Stimulated activated naive CD4-positive, alpha-beta T cell treated with Interleukin-2 at 50 U/mL for 16 hours (primary cell): ENCODE data around the gene SGMS1.
"Not testable (repeated sequence)": the region's sequence is repeated elsewhere in the genome, so short reads cannot be mapped to it uniquely, and the experiment has no call there.

Experiments
- DNase-seq: peaks from one replicate; lab custom pipeline; 2025; lab: John Stamatoyannopoulos, UW

The SGMS1 gene

DNA sequence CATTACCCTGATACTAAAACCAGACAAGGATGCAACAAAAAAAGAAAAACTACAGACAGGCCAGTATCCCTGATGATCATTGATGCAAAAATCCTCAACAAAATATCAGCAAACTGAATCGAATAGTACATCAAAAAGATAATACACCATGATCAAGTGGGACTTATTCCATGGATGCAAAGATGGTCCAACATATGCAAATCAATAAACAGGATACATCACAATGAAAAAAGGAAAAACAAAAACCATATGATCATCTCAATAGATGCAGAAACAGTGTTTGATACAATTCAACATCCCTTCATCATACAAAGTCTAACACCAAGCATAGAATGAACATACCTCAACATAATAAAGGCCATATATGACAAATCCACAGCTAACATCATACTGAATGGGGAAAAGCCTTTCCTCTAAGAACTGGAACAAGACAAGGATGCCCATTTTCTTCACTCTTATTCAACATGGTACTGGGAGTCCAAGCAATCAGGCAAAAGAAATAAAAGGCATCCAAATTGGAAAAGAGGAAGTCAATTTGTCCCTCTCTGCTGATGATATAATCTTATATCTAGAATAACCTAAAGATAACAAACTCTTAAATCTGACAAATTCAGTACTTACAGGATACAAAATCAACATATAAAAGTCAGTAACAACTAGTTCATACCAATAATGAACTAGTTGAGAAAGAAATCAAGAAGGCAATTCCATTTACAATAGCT is 323.6 kb downstream of the SGMS1 start:
- DNase-seq, result no peak

DNA sequence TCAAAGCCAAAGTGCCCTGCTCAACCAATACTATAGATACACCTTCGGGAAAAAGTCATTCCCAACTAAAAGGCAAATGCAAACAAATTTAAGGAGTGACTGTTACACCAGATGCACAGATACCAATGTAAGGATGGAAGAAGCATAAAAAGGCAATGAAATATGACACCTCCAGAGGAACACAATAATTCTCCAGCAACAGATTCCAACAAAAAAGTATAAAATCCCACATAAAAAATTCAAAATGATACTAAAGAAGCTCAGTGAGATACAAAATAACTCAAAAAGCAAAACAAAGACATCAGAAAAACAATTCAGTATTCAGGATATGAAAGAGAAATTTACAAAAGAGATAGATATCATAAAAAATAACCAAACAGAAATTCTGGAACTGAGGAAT is 328.4 kb downstream of the SGMS1 start:
- no peak for DNase-seq

DNA sequence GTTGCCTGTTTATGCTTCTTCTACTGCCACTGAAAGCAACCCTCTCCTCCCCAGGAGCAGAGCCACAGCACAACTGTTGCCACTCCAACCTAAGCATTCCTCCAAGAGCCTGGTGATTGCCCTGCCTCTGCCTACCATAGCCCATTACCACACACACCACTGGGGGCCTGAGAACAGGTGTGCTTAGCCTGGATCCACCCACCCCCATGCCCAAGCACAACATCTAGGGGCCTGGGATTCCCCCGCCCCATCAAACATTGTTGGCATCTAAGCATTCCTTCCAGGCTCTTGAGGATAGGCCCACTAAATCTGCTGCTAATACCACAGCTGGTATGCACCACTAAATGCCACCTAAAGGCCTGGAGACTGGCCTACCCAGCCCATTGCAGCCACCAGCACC is 329.2 kb downstream of the SGMS1 start:
- no peak for DNase-seq

DNA sequence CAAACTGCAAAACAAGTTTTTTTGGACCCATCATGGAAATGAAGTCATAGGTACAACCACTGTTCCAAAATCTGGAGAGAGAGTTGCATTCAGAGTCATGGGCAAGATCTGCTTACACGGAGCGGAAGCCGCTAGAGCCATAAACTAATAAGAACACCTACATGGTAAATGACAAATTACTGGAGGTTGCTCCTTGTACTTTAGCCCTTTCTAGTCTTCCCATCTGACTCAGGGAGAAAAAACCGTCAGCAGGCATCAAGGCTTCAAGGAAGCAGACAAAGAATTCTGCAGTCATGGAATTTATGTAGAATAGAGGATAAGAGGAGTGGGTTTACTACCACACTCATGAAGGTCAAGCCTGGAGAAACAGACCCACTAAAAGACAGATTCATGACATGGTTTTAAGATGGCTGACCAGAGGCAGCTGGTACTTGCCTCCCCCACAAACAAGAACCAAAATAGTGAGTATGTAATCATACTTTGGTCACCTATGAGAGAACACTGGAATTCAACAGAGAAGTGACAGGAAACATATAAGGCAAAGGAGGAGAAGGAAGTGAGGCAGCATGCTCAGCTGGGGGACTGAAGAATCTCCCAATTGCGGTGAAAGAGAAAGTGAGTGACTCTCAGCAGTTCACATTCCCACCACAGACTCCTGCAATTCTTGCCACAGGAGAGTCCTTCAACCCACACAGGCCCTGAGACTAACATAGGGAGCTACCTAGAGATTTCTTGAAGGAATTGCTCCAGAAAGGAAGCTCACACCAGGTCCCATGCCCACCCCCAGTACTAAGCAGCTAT is 330.0 kb downstream of the SGMS1 start:
- no peak for DNase-seq

DNA sequence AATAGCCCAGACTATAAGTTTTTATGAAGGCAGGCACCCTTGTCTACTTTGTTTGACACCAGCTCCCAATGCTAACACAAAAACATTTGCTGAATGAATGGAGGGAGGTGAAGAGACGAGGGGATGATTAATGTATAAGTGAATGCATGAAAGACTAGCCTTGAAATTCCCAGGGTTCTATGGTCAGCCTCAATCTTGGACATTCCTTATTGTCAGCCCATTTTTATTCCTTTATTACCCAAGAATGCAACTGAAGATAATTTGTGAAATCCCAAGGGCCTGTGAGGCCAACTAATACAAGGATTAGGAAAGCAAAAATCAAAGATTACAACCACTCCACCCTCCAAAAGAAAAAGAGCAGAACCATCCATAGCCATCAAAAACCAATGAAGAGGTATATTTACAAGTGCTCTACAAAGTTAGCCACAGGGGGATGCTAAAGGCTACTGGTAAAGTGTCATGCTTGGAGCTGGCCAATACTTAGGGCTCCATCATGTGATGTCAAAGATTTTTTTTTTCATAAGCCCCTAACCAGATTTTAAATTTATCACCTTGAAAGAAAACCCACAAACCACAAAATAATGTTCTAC is 332.4 kb downstream of the SGMS1 start:
- no peak for DNase-seq

DNA sequence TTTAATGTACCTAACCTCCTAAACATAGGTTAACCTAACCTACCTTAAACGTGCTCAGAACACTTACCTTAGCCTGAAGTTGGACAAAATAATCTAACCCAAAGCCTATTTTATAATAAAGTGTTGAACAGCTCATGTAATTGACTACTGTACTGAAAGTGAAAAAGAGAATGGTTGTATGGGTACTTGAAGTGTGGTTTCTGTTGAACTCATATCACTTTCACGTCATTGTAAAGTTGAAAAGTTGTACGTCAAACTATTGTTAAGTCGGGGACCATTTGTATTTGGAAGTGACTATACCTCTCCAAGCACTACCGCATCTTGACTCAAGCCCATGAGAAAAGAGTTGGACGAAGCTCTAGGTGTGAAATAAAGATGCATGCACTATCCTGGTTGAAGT is 334.6 kb downstream of the SGMS1 start:
- no peak for DNase-seq

DNA sequence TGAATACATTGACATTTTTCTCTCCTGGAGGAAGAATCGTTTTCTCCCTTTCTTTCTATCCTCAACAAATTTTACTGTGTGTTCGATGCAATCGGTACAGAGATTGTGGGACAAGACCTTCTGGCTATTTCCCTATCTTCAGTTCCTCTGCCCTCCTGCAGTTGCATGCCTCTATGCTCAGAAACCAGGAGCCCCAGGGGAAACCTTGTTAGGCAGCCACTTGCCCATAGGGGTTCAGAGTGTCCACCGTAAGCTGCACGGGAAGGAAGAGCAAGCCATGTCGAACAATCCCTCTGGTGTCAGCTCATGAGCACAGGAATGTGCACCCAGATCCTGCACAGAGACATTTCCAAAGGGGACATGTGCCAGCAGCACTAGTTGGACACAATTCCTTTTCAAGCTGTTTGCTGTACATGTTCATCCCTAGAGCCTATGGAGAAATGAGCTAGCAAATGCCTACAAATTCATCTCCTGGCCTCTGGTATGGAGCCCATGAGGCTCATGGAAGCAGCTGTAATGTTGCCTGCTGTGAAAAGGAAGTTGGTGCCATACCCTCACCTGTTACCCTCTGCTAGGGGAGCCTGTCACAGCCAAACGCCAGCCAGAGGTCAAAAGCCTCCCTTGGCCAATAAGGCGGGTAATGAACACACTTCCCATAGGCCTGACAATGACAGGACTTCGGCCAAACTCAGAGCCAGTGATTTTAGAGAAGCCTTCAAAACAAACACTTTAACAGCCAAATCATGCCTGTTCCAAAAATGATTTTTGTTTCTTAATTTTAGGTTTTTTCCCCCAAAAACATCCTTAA is 336.6 kb downstream of the SGMS1 start:
- no peak for DNase-seq

DNA sequence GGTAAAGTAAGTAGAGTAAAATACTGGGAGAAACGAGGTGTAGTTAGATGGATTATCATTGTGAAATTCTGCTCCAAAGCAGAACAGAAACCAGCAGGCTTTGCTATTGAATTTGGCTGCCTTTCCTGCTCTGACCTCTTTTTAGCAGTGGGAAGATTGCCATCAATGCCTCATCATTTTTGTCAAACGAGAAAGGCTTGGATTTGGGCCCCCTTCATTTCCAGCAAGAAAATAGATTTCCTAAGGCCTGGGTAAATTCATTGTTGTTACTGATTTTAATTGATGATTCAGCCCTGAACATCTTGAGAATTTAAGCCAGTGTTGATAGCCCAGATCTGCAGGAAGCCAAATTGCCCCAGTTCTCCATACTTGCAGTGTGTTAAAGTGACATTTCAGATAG is 337.2 kb downstream of the SGMS1 start:
- DNase-seq, result no peak

DNA sequence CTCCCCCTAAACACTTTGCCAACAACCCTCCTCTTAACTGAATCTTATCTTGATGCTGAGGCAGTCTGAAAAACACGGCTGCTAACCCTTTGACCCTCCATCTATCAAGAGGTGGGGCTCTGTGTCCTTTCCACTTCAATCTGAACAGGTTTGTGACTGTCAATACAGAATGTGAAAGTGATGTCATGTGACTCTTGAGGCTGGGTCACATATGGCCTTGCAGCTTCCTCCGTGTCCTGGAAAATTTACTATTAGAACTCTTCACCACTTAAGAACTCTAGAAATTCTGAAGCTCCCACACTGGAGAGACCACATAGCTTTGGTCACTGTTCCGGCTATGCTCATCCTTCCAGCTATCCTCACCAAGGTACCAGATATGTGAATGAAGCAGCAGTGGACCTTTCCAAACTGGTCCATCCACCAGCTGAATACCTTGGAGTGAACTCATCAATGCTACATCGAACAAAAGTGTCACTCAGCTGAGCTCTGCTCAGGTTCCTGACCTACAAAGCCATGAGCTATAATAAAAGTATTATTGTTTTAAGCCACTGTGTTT is 341.7 kb downstream of the SGMS1 start:
- DNase-seq, result no peak

DNA sequence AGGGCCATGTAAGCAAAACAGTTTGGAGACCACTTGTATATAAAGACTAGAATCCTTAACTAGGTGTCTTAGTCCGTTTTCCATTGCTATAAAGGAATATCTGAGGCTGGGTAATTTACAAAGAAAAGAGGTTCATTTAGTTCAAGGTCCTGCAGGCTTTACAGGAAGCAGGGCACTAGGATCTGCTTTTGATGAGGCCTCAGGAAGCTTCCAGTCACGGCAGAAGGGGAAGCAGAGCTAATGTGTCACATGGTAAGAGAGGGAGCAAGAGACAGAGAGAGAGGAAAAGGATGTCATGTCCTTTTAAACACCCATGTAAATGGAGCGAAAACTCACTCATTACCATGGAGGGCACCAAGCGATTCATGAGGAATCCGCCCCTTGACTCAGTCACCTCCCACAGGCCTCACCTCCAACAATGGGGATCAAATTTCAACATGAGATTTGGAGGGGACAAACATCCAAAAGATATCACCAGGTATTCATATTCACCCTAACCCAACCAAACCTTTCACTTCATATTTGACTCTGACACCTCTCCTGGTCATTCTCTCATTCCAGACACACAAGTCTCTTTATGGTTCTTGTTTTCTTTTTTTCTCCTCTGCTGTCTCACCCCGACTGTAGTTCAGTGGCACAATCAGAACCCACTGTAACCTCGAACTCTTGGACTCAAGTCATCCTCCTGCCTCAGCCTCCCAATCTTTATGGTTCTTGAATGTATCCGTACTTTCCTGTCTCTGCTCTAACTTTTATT is 342.4 kb downstream of the SGMS1 start:
- DNase-seq, result no peak

DNA sequence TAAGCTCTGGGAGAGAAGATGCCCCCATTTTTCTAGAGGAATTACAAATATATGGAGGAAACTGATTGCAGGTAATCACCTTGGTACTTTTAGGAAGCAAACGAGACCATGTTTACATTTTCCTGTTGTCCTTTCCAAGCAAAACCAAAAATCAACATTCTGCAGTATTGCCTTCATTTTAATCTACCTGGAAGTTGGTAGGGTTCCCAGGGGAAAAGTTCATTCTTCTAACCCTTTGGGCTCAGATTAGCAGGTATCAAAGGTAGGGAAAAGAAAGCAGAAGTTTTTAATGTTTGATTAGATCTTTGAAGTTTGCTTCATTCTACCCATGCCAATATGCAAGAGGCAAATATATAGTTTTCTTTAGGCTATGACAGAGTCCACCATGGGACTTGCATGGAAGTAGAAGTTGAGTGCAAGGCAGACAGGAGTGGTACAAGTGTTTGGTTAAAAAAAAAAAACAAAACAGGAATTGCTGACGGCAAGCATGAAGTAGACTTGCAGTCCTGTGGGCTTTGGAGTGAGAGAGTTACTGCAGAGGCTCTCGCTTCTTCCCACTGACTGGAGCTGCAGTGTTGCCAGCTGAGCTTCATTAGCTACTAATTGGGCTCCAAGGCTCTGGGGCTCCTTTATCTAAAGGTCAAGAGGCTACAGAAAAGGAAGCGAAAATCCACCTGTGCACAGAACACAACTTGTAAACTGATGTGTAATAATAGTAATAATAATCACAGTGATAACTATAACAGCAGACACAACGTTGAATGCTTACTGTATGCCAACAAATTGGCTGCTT is 343.5 kb downstream of the SGMS1 start:
- DNase-seq, result no peak

DNA sequence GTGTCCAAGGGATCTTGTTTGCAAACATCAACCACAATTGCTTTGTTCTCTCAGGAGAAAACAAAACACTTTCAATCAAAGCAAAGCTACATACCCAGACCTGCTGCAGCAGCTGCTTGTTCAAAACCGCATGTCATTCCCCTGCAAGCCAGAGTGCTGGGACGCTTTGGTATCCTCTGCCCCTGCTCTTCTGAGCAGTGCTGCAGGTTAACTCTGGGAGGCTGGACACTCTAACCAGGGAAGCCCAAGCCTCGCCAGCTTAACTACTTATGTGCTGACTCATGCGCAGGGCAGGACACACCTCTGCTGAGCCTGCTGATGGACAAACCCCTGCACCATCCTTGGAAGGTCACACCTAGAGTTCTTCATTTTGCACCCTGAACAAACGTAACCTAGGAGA is 344.3 kb downstream of the SGMS1 start:
- no peak for DNase-seq

DNA sequence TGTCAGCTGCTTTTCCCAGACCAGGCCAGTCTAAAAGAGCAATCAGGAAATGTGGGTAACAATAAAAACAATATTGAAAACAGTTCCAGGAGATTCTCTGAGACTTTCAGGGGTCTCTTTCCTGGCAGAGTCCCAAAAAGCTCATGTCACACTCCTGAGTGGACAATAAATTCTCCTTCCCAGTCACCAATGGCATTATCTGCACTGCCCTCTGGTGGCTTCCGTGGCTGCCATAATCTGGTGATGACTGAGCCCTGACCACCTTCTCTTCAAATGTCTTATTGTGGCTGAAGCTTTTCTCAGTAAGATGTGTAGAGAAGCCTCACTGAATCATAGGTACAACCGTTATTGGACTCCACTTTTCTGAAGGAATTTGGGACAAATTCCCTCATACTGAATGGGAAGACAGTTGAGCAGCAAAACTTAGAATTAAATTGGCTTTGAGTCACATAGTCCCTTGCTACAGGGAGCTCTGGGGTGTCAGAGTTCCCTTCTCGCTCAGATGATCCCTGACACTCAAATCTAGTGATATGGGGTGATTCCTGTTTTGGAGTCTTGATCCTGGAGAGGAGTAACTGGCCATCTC is 348.0 kb downstream of the SGMS1 start:
- no peak for DNase-seq

DNA sequence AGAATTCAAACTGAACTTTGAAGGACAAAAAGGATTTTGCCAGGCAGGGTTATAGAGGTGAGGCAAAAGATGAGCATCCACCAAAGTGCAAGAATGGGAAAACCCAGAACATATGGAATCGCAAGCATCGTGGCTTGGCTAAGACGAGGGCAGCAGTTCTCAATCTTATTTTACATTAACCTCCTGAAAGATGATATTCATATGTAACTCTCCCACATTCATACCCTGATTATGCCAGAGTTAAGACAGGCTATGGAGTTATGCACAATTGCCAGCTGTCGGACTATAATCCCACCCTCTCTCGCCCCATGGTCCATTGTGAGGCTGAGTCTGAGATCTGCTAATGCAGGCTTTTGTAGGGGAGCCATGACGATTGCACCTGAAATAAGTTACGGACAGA is 351.2 kb downstream of the SGMS1 start:
- no peak for DNase-seq

DNA sequence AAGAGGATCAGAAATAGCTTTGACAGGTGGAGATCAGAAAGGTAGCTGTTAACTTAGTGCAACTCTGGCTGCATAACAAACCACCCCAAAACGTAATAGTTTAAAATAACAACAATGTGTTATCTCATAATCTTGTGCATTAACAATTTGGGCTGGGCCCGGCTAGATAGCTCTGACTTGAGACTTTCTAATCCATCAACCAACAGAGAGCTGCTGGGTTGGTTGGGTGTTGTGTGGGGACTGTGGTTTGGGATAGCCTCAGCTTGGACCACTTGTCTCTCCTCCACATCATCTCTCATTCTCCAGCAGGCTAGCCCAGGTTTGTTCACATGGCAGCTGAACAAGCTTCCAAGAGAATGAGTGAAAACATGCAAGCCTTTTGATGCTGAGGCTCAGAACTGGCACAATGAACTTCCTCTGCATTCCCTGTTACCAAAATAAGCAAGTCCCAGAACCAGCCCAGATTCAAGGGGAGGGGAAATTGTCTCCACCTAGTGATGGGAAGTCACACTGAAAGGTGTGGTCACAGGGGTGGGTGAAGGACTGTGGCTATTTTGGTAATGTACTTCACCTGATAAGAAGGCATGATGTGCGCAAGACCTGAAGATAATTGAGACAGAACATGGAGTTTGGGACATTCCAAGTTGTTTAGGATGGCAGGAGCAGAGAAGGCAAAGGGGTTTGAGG is 352.0 kb downstream of the SGMS1 start:
- no peak for DNase-seq

DNA sequence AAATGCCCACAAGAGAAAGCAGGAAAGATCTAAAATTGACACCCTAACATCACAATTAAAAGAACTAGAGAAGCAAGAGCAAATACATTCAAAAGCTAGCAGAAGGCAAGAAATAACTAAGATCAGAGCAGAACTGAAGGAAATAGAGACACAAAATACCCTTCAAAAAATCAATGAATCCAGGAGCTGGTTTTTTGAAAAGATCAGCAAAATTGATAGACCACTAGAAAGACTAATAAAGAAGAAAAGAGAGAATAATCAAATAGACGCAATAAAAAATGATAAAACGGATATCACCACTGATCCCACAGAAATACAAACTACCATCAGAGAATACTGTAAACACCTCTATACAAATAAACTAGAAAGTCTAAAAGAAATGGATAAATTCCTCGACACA is 355.9 kb downstream of the SGMS1 start:
- DNase-seq, result not testable (repeated sequence)

DNA sequence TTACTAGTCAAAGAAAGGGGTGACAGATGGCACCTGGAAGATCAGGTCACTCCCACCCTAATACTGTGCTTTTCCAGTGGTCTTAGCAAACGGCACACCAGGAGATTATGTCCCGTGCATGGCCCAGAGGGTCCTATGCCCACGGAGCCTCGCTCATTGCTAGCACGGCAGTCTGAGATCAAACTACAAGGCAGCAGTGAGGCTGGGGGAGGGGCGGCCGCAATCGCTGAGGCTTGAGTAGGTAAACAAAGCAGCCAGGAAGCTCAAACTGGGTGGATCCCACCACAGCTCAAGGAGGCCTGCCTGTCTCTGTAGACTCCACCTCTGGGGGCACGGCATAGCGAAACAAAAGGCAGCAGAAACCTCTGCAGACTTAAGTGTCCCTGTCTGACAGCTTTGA is 361.1 kb downstream of the SGMS1 start:
- DNase-seq, result not testable (repeated sequence)

DNA sequence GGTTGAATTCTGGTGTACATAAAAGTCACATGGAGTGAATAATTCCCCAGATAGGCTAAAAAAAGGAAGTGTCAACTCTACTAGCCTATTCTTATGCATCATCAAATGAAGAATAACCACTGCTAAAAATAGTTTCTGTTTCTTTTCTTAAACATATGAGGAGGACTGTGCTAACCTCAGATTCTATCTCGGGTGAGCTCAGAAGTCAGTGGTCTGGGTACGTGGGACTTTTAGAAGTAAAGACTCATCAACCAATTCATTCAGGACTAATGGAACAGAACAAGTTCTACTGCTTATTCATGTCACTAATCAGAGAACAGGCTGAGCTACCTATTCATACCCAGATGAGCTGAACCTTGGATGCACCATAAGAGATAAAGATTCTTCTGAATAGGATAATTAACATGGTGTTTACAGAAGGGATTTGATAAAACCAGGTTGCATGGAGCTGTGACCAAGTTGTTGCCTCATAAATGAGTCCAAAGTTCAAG is 362.9 kb downstream of the SGMS1 start:
- DNase-seq, result no peak
